ENCODE results near the gene DNAJC24.

DNA sequence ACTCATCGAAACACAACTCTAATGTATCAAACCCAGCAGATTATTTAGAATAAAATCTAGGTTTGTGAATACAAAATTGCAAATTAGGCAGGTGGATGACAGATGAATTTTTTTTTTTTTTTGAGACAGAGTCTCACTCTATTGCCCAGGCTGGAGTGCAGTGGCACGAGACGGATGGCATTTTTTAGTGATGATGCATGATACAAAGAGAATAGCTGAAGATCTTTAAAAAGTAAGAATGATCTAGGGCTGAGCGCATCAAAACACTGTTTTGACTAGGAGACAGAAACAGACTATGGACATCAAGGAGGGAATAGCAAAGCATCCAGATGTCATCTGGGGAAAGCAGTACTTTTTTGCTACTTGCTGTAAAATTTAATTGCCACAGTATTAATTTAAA lies 76.0 kb downstream of the DNAJC24 start:
- TF ChIP-seq ZFP41 (tag by site-specific recombination; IDR thresholded peaks at IDR 0.05; ENCODE audit: borderline replicate concordance) (no peak), ZNF274 (IDR thresholded peaks at IDR 0.05; ENCODE audit: low read length) (no peak), ZNF274 (tag by site-specific recombination; IDR thresholded peaks at IDR 0.05; ENCODE audit: borderline replicate concordance) (no peak), ZSCAN30 (tag by site-specific recombination; IDR thresholded peaks at IDR 0.05) (no peak), ZNF302 (tag by site-specific recombination; IDR thresholded peaks at IDR 0.05; ENCODE audit: low read depth) (no peak), IKZF3 (tag by site-specific recombination; IDR thresholded peaks at IDR 0.05) (no peak), ZNF239 (tag by site-specific recombination; IDR thresholded peaks at IDR 0.05) (no peak), ZNF777 (tag by site-specific recombination; IDR thresholded peaks at IDR 0.05; ENCODE audit: borderline replicate concordance) (no peak)
- TF ChIP-seq, protein P1, sequence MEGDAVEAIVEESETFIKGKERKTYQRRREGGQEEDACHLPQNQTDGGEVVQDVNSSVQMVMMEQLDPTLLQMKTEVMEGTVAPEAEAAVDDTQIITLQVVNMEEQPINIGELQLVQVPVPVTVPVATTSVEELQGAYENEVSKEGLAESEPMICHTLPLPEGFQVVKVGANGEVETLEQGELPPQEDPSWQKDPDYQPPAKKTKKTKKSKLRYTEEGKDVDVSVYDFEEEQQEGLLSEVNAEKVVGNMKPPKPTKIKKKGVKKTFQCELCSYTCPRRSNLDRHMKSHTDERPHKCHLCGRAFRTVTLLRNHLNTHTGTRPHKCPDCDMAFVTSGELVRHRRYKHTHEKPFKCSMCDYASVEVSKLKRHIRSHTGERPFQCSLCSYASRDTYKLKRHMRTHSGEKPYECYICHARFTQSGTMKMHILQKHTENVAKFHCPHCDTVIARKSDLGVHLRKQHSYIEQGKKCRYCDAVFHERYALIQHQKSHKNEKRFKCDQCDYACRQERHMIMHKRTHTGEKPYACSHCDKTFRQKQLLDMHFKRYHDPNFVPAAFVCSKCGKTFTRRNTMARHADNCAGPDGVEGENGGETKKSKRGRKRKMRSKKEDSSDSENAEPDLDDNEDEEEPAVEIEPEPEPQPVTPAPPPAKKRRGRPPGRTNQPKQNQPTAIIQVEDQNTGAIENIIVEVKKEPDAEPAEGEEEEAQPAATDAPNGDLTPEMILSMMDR (tag by site-specific recombination; IDR thresholded peaks at IDR 0.05): no peak
- TF ChIP-seq, protein P2, sequence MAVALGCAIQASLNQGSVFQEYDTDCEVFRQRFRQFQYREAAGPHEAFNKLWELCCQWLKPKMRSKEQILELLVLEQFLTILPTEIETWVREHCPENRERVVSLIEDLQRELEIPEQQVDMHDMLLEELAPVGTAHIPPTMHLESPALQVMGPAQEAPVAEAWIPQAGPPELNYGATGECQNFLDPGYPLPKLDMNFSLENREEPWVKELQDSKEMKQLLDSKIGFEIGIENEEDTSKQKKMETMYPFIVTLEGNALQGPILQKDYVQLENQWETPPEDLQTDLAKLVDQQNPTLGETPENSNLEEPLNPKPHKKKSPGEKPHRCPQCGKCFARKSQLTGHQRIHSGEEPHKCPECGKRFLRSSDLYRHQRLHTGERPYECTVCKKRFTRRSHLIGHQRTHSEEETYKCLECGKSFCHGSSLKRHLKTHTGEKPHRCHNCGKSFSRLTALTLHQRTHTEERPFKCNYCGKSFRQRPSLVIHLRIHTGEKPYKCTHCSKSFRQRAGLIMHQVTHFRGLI (tag by site-specific recombination; IDR thresholded peaks at IDR 0.05): no peak
